H1 (cell line): ENCODE data around the gene PALD1. TPM values are rescaled to one million over a fixed set of nuclear protein-coding genes. Genes with fewer than 3 reads are reported as not detected.

Source experiments
- CTCF ChIA-PET: fragments of 300-600 bp; sonication (Branson Sonifier 250); formaldehyde crosslinking; loops from one replicate; lab custom pipeline; 2021; ENCODE audit not compliant: partially characterized antibody; lab: Charles Lee
- POLR2A ChIA-PET: fragments of 300-600 bp; sonication (Branson Sonifier 250); formaldehyde crosslinking; loops from one replicate; lab custom pipeline; 2021; ENCODE audit warnings: inconsistent platforms; ENCODE audit not compliant: partially characterized antibody; lab: Charles Lee
- DNase-seq, 2 experiments: peaks; one replicate each; pipeline versions ENCODE4 v3.0.0 to v3.0.0-alpha.2; 2010 to 2022; ENCODE audit warnings: low spot score in 2 of 2, low read depth in 1 of 2, mixed read lengths in 1 of 2
- FAIRE-seq: peaks from 2 replicates; lab custom pipeline; 2011; peaks lifted over from hg19 to GRCh38; lab: Jason Lieb, UNC
- H2AFZ ChIP-seq: 2 replicates; pipeline ENCODE4 v1.8.1; 2012; ENCODE audit warnings: low read length, inconsistent platforms
- H2AK5ac ChIP-seq: 2 replicates; pipeline ENCODE4 v1.6.1; 2013; ENCODE audit warnings: low read depth, low read length
- H2BK120ac ChIP-seq: replicated peaks from 2 replicates; pipeline ENCODE3; 2013; ENCODE audit warnings: low read depth, low read length, inconsistent platforms
- H2BK12ac ChIP-seq: 2 replicates; pipeline ENCODE4 v1.6.1; 2013; ENCODE audit warnings: low read depth, low read length
- H2BK15ac ChIP-seq: 2 replicates; pipeline ENCODE4 v1.6.1; 2013; ENCODE audit warnings: low read length
- H2BK20ac ChIP-seq: 2 replicates; pipeline ENCODE4 v1.6.1; 2013; ENCODE audit warnings: low read length
- H2BK5ac ChIP-seq: 2 replicates; pipeline ENCODE4 v1.6.1; 2013; ENCODE audit warnings: low read depth, low read length
- H3K14ac ChIP-seq: 2 replicates; pipeline ENCODE4 v1.6.1; 2013; ENCODE audit warnings: inconsistent platforms; ENCODE audit not compliant: insufficient read length
- H3K18ac ChIP-seq: 2 replicates; pipeline ENCODE4 v1.6.1; 2013; ENCODE audit warnings: low read length; ENCODE audit errors: extremely low read depth
- H3K23ac ChIP-seq: 2 replicates; pipeline ENCODE4 v1.6.1; 2013; ENCODE audit warnings: inconsistent platforms; ENCODE audit not compliant: insufficient read length
- H3K23me2 ChIP-seq: 2 replicates; pipeline ENCODE4 v1.6.1; 2013; ENCODE audit warnings: low read depth, low read length
- H3K27ac ChIP-seq: 2 replicates; pipeline ENCODE4 v1.6.1; 2011; ENCODE audit warnings: low read depth, low read length, inconsistent platforms
- H3K27me3 ChIP-seq, 4 experiments: replicated peaks in 1 of 4; 1 replicate in 1 of 4; 2 replicates in 3 of 4; pipeline versions ENCODE4 v1.6.1 to v1.8.1; 2011 to 2013; ENCODE audit warnings: low read length in 3 of 4, mild to moderate bottlenecking in 3 of 4, inconsistent platforms in 2 of 4, mixed read lengths in 2 of 4, moderate library complexity in 1 of 4; ENCODE audit not compliant: control insufficient read depth in 3 of 4, insufficient read depth in 3 of 4; ENCODE audit errors: extremely low read depth in 1 of 4
- H3K36me3 ChIP-seq, 4 experiments: 2 replicates each; pipeline versions ENCODE4 v1.6.1 to v1.8.1; 2011 to 2013; ENCODE audit warnings: mild to moderate bottlenecking in 4 of 4, low read length in 3 of 4, moderate library complexity in 2 of 4, control low read depth in 1 of 4, inconsistent platforms in 1 of 4; ENCODE audit not compliant: insufficient read depth in 4 of 4, control insufficient read depth in 2 of 4
- H3K4ac ChIP-seq: replicated peaks from 2 replicates; pipeline ENCODE3; 2013; ENCODE audit warnings: low read length, low read depth, mixed read lengths, inconsistent platforms; ENCODE audit not compliant: insufficient read length
- H3K4me1 ChIP-seq, 4 experiments: replicated peaks in 1 of 4; 1 replicate in 1 of 4; 2 replicates in 3 of 4; pipeline versions ENCODE4 v1.6.1 to v1.8.1; 2011 to 2013; ENCODE audit warnings: low read length in 3 of 4, inconsistent platforms in 2 of 4, mixed read lengths in 1 of 4; ENCODE audit not compliant: insufficient read depth in 4 of 4, control insufficient read depth in 3 of 4
- H3K4me2 ChIP-seq, 2 experiments: 2 replicates each; pipeline versions ENCODE4 v1.6.1 to v1.8.1; 2011 to 2013; ENCODE audit warnings: low read depth in 2 of 2, low read length in 2 of 2, control low read depth in 1 of 2, inconsistent platforms in 1 of 2, mild to moderate bottlenecking in 1 of 2; ENCODE audit not compliant: insufficient read depth in 1 of 2
- H3K4me3 ChIP-seq, 4 experiments: fragments of 200-600, 300-600 bp in 1 of 4; sonication (generic), shearing (Covaris generic), sonication (Bioruptor Twin) in 1 of 4; 2 replicates each; pipeline versions ENCODE4 v1.5.1 to v1.8.1; 2011 to 2016; ENCODE audit warnings: low read length in 4 of 4, low read depth in 3 of 4, control low read depth in 2 of 4, inconsistent platforms in 2 of 4, mild to moderate bottlenecking in 2 of 4, mixed read lengths in 1 of 4, moderate library complexity in 1 of 4; ENCODE audit not compliant: insufficient read depth in 2 of 4; ENCODE audit errors: extremely low read depth in 1 of 4
- H3K56ac ChIP-seq: replicated peaks from 2 replicates; pipeline ENCODE3; 2013; ENCODE audit warnings: low read depth, mild to moderate bottlenecking, mixed read lengths, low read length, inconsistent platforms; ENCODE audit not compliant: insufficient read length
- H3K79me1 ChIP-seq: 2 replicates; pipeline ENCODE4 v1.6.1; 2013; ENCODE audit warnings: low read depth, low read length, control low read depth
- H3K79me2 ChIP-seq, 2 experiments: 2 replicates each; pipeline versions ENCODE4 v1.6.1 to v1.8.1; 2012 to 2013; ENCODE audit warnings: low read length in 2 of 2, mild to moderate bottlenecking in 2 of 2, inconsistent platforms in 1 of 2; ENCODE audit not compliant: insufficient read depth in 2 of 2, control insufficient read depth in 1 of 2
- H3K9ac ChIP-seq, 4 experiments: replicated peaks in 1 of 4; 1 replicate in 1 of 4; 2 replicates in 3 of 4; pipeline versions ENCODE4 v1.6.1 to v1.8.1; 2011 to 2013; ENCODE audit warnings: low read depth in 3 of 4, low read length in 3 of 4, control low read depth in 2 of 4, mild to moderate bottlenecking in 2 of 4, moderate library complexity in 2 of 4, inconsistent platforms in 1 of 4; ENCODE audit errors: extremely low read depth in 1 of 4
- H3K9me3 ChIP-seq, 2 experiments: 2 replicates each; pipeline versions ENCODE4 v1.6.1 to v1.8.1; 2012 to 2013; ENCODE audit warnings: mild to moderate bottlenecking in 2 of 2, moderate library complexity in 2 of 2, control low read depth in 1 of 2, inconsistent platforms in 1 of 2, low read depth in 1 of 2, low read length in 1 of 2, mixed read lengths in 1 of 2; ENCODE audit not compliant: insufficient read depth in 2 of 2
- H4K20me1 ChIP-seq, 2 experiments: replicated peaks in 1 of 2; 2 replicates each; pipeline versions ENCODE3 to v1.8.1; 2011 to 2013; ENCODE audit warnings: inconsistent platforms in 2 of 2, low read length in 2 of 2, mild to moderate bottlenecking in 1 of 2; ENCODE audit not compliant: insufficient read depth in 2 of 2, control insufficient read depth in 1 of 2
- H4K5ac ChIP-seq: 2 replicates; pipeline ENCODE4 v1.6.1; 2013; ENCODE audit warnings: low read length, low read depth, mixed read lengths, inconsistent platforms; ENCODE audit not compliant: insufficient read length
- H4K8ac ChIP-seq: 2 replicates; pipeline ENCODE4 v1.8.0; 2013; ENCODE audit warnings: mild to moderate bottlenecking, moderate library complexity, low read length, inconsistent platforms; ENCODE audit not compliant: insufficient read depth; ENCODE audit errors: extremely low read depth
- H4K91ac ChIP-seq: replicated peaks from 2 replicates; pipeline ENCODE3; 2013; ENCODE audit warnings: low read length, mixed read lengths, inconsistent platforms; ENCODE audit not compliant: insufficient read length
- CHD2 ChIP-seq: IDR thresholded peaks from 2 replicates; pipeline ENCODE4 v1.6.1; 2012; ENCODE audit warnings: low read length, improper control_type of control experiment
- CTCF ChIP-seq, 3 experiments: IDR thresholded peaks; 1 replicate in 2 of 3; 2 replicates in 1 of 3; pipeline versions ENCODE4 v1.5.1 to v1.6.1; 2011; ENCODE audit warnings: low read length in 3 of 3, mild to moderate bottlenecking in 3 of 3, inconsistent platforms in 2 of 3, low read depth in 1 of 3, moderate library complexity in 1 of 3; ENCODE audit not compliant: insufficient read depth in 1 of 3; ENCODE audit errors: control extremely low read depth in 1 of 3
- KDM5A ChIP-seq: fragments of 200-600 bp; IDR thresholded peaks from 2 replicates; pipeline ENCODE4 v1.7.1; 2012; ENCODE audit warnings: mild to moderate bottlenecking, low read length, inconsistent platforms, mixed read lengths
- MAX ChIP-seq: IDR thresholded peaks from 2 replicates; pipeline ENCODE4 v1.6.1; 2012; ENCODE audit warnings: inconsistent platforms
- NANOG ChIP-seq: IDR thresholded peaks from 2 replicates; pipeline ENCODE4 v1.6.1; 2011; ENCODE audit warnings: low read length, low read depth, mild to moderate bottlenecking, inconsistent platforms; ENCODE audit not compliant: insufficient read depth, poor library complexity, severe bottlenecking
- RFX5 ChIP-seq: IDR thresholded peaks from 2 replicates; pipeline ENCODE4 v1.6.1; 2011; ENCODE audit warnings: low read depth, low read length, improper control_type of control experiment, borderline replicate concordance
- SP4 ChIP-seq: IDR thresholded peaks from 2 replicates; pipeline ENCODE4 v1.6.1; 2012; ENCODE audit warnings: low read length, inconsistent platforms
- WGBS, 2 experiments: shearing (Covaris generic) in 1 of 2; methylation state at CpG; one replicate each; pipeline versions ENCODE4 v1.1.6 to v1.1.7; 2013 to 2015; ENCODE audit warnings: low lambda C conversion rate in 2 of 2, mixed read lengths in 2 of 2, inconsistent platforms in 1 of 2, low coverage in 1 of 2, missing lambda C conversion rate in 1 of 2; ENCODE audit not compliant: insufficient replicate concordance in 2 of 2, insufficient coverage in 1 of 2, insufficient read length in 1 of 2; ENCODE audit errors: extremely low coverage in 1 of 2, missing lambda C conversion rate in 1 of 2; 5-methylcytosine and 5-hydroxymethylcytosine counted together
- polyA plus RNA-seq, 7 experiments: library from polyadenylated mRNA; depleted of rRNA in 3 of 7; stranded (reverse) in 5 of 7; unstranded in 2 of 7; fragments of >200 nt in 5 of 7; fragments of 200-250 nt in 2 of 7; gene quantifications; 1 replicate in 5 of 7; 2 replicates in 1 of 7; 4 replicates in 1 of 7; pipeline versions ENCODE4 v1.2.1 to v1.2.3, GENCODE V29; 2011 to 2013; ENCODE audit warnings: missing spikeins in 2 of 7, mixed read lengths in 2 of 7
- total RNA-seq: library from RNA; stranded (reverse); fragmentation: NEBNext Ultra II Directional; extraction: Animal tissue kit (Norgen Biotek cat#: 25700); gene quantifications from 2 replicates; pipeline ENCODE4 v1.2.1, GENCODE V29; 2021
- TF ChIP-seq, protein P1 (sequence below): IDR thresholded peaks from 2 replicates; pipeline ENCODE4 v1.6.1; 2011; ENCODE audit warnings: low read depth, mild to moderate bottlenecking, low read length; ENCODE audit not compliant: insufficient read depth

The PALD1 gene
- total and polyA plus RNA-seq, 2 of the 8 experiments (the other 6 are each of a cell fraction or from before 2014, with no cell fraction given) = 13.3 to 32.8 TPM

GRCh38 chr10:70433581-70434280 is 44.8 kb upstream of the PALD1 start:
- Histone ChIP-seq H2BK20ac (no peak overlapping the region), H3K79me1 (no peaks in the 10 kb centered on the region; the same call in 1 of the 2 replicates), H3K4me3 (no peak overlapping the region), H3K9ac (no peak overlapping the region), H2BK120ac (no peak overlapping the region), H4K20me1 (peaks cover 0 to 23% of the 10 kb centered on the region in 2 experiments), H3K23me2 (no peaks in the 10 kb centered on the region), H3K23ac (no peak overlapping the region), H3K18ac (no peak overlapping the region), H3K4me1 (no peaks in the 10 kb centered on the region; a peak in 1 of 7 replicates), H3K4me2 (no peak overlapping the region), H2BK5ac (no peak overlapping the region), H4K91ac (no peak overlapping the region), H3K27me3 (peaks cover 0 to 4% (median 0%) of the 10 kb centered on the region in 4 experiments; a peak in 2 of 7 replicates), H3K36me3 (peaks cover 0 to 15% (median 0%) of the 10 kb centered on the region in 4 experiments; a peak in 3 of 8 replicates), H2BK12ac (no peak overlapping the region), H2AK5ac (no peak overlapping the region), H4K5ac (no peak overlapping the region), H3K27ac (no peak overlapping the region), H3K79me2 (no peaks in the 10 kb centered on the region), H3K56ac (no peak overlapping the region), H3K4ac (no peak overlapping the region), H2AFZ (no peak overlapping the region), H3K9me3 (no peaks in the 10 kb centered on the region), H4K8ac (no peak overlapping the region), H2BK15ac (no peak overlapping the region), H3K14ac (no peak overlapping the region)
- POLR2A ChIA-PET = interaction anchor here (2.5 kb wide), 1 partner anchor 16 kb away, joined by 8 read pairs; no protein-coding TSS in a partner anchor
- CTCF ChIA-PET = interaction anchor here (0.7 to 9.2 kb wide), 7 partner anchors 10 to 70 kb away, joined by 3 to 67 read pairs (median 4); no protein-coding TSS in a partner anchor
- 93% methylated on average over 9 of the region's 9 CpGs; no CpG with 5 or more reads in 1 of the 2 experiments for WGBS, 2 experiments
- DNase-seq (no peak), FAIRE-seq (no peak)
- TF ChIP-seq, protein P1, sequence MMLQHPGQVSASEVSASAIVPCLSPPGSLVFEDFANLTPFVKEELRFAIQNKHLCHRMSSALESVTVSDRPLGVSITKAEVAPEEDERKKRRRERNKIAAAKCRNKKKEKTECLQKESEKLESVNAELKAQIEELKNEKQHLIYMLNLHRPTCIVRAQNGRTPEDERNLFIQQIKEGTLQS = no peak
- TF ChIP-seq CTCF (IDR thresholded peaks at IDR 0.05; ENCODE audit: control extremely low read depth in 1 of 3, insufficient read depth in 1 of 3, low read depth in 1 of 3, low read length in 3 of 3) = no peak
- TF ChIP-seq SP4 = no peak
- TF ChIP-seq KDM5A = no peak
- TF ChIP-seq CHD2 = no peak
- no peak for TF ChIP-seq RFX5
- no peak for TF ChIP-seq NANOG
- no peak for TF ChIP-seq MAX
